ENCODE data around the gene SLC2A5.
"Not testable (repeated sequence)": the region's sequence is repeated elsewhere in the genome, so short reads cannot be mapped to it uniquely, and the experiment has no call there.

The SLC2A5 gene

DNA sequence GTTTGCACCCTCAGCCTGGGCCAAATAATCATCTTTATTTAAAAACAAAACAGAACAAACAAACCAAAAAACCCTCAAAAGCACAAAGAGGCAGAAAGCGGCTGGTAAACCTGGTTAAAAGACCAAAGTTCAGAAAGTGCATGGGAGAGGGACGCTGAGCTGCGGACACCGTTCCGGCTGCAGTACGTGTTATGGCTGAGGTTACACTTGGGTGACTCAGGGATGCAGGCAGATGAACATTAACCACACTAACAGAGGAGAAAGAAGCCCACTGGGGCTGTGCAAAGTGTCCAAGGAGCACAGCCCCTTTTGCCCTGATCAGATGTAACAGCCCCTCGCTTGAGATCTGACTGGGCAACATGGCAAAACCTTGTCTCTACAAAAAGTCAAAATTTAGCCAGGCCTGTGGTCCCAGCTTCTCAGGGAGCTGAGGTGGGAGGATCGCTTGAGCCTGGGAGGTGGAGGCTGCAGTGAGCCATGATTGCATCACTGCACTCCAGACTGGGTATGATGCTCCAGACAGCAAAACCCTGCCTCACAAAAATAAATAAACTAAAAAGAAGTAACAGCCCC is 31.1 kb upstream of the SLC2A5 start:
- FAIRE-seq (no peak), DNase-seq (ENCODE audit: insufficient read length, low spot score) (no peak)
- TF ChIP-seq, protein P1, sequence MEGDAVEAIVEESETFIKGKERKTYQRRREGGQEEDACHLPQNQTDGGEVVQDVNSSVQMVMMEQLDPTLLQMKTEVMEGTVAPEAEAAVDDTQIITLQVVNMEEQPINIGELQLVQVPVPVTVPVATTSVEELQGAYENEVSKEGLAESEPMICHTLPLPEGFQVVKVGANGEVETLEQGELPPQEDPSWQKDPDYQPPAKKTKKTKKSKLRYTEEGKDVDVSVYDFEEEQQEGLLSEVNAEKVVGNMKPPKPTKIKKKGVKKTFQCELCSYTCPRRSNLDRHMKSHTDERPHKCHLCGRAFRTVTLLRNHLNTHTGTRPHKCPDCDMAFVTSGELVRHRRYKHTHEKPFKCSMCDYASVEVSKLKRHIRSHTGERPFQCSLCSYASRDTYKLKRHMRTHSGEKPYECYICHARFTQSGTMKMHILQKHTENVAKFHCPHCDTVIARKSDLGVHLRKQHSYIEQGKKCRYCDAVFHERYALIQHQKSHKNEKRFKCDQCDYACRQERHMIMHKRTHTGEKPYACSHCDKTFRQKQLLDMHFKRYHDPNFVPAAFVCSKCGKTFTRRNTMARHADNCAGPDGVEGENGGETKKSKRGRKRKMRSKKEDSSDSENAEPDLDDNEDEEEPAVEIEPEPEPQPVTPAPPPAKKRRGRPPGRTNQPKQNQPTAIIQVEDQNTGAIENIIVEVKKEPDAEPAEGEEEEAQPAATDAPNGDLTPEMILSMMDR (IDR thresholded peaks at IDR 0.05; ENCODE audit: insufficient read depth, missing control alignments) = no peak

DNA sequence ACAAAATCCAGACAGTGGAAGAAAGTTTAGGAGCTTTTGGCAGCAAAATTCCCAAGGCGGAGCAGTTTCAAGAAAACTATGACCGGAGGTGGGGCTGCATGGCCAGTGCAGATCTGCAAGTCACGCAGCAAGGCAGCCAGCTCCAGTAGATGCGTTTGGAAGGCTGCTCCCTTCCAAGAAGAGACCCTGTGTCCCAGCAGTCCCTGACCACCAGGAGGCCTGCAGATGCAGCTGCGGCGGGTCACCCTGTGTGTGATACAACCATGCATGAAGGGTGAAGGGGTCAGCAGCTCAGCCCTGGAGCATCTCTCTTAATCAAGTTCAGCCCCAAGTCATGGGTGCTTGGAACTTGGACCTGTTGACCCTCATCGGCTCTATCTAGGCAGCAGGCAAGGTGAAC is 30.1 kb upstream of the SLC2A5 start:
- no peak for DNase-seq (ENCODE audit: insufficient read length, low spot score)
- FAIRE-seq = no peak
- TF ChIP-seq, protein P1 (IDR thresholded peaks at IDR 0.05; ENCODE audit: insufficient read depth, missing control alignments) = no peak

DNA sequence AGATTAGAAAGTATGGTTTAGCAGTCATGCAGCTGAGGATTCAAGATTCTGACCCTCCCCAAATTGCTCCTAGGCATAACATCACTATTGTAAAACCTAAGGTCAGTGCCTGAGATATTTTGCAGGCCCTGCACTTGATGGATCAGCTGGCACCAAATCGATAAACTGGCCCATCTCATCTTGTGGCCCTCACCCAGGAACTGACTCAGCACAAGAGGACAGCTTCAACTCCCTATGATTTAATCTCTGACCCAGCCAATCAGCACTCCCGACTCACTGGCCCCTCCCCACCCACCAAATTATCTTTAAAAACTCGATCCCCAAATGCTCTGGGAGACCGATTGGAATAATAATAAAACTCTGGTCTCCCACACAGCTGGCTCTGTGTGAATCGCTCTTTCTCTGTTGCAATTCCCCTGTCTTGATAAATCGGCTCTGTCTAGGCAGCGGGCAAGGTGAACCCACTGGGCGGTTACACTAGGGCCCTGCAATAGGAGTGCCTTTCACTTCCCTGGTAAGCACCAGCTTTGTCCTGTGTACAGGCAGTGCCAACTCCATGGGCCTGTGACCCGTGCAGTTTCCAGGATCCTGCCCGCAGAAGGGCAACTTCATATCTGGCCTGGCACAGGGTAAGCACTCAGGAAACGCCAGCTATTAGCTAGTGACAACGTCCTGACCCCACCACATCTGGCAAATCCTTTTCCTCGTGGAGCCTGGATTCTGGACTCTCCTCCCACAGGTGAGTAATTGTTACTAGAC is 28.7 kb upstream of the SLC2A5 start:
- TF ChIP-seq, protein P1 (IDR thresholded peaks at IDR 0.05; ENCODE audit: insufficient read depth, missing control alignments) = no peak
- no peak for DNase-seq (ENCODE audit: insufficient read length, low spot score)

GRCh38 chr1:9095818-9096217 is 26.4 kb upstream of the SLC2A5 start:
- TF ChIP-seq, protein P1 (IDR thresholded peaks at IDR 0.05; ENCODE audit: insufficient read depth, missing control alignments) = no peak
- FAIRE-seq (no peak), DNase-seq (ENCODE audit: insufficient read length, low spot score) (no peak)

More for the DNA sequence above, 28.7 kb upstream of the SLC2A5 start:
- no peak for FAIRE-seq

DNA sequence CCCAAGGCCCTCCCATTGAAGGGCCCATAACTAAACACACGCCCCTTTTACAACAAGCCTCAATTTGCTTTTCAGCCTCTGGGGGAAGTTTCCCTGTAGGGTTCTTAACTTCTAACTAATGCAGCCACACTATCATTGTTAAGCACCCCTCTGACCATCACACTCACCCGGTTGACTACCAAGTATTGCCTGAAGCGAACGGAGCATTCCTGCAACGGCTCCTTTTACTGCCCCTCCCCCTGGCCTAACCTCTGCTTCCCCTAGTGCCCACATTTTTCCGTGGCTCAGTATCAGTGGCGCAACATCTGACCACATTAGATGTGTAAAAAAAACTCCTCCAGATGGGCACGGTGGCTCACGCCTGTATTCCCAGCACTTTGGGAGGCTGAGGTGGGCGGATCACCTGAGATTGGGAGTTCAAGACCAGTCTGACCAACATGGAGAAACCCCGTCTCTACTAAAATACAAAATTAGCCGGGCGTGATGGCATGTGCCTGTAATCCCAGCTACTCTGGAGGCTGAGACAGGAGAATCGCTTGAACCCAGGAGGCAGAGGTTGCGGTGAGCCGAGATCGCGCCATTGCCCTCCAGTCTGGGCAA is 24.7 kb upstream of the SLC2A5 start:
- FAIRE-seq; DNase-seq (ENCODE audit: insufficient read length, low spot score): not testable (repeated sequence)

DNA sequence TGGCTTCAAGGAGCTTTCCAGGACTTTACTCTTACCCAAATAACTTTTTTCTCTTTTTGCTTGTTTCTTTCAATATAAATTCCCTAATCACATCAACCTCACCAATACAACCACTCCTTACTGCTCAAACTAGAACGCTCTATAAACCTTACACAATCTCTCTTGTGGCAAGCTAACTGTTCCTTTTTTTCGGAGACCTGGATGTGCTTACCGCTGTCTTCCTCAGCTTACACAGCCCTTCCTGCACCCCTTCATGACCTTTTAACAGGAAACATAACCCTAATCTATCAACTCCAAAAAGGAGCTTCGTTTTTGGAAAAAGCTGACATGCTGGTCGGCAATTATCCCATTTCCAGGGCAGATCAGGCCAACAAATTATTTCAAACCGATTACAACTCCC is 24.1 kb upstream of the SLC2A5 start:
- TF ChIP-seq, protein P1 (IDR thresholded peaks at IDR 0.05; ENCODE audit: insufficient read depth, missing control alignments) = no peak
- FAIRE-seq (no peak), DNase-seq (ENCODE audit: insufficient read length, low spot score) (no peak)

DNA sequence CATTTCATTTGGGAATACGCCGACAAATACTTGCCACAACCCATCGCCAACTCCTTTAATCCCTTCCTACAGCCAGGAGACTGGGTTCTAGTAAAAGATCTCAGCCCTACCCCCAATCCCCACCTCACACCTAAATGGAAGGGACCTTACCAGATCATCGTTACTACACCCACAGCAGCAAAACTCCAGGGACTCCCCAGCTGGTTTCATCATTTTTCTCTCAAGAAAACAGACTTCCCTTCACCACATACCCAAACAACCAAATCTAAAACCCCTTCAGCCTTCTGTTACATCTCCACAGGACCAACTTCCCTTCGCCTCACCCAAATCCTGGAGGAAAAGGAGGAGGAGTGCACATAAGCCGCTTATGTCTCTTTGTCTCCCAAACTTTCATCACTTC is 23.7 kb upstream of the SLC2A5 start:
- no peak for DNase-seq (ENCODE audit: insufficient read length, low spot score)
- TF ChIP-seq, protein P1 (IDR thresholded peaks at IDR 0.05; ENCODE audit: insufficient read depth, missing control alignments) = no peak
- FAIRE-seq = no peak

Measured in D721Med (cell line).